Heart left ventricle (tissue), 16 donors: ENCODE results near the gene TBL1X. TPM values are rescaled to one million over a fixed set of nuclear protein-coding genes. Genes with fewer than 3 reads are reported as not detected.

Experiments
- ATAC-seq, 4 donors: fragments of 200-7000 bp; cut with Tn5 transposase; one replicate each; pipeline ENCODE4 v1.9.1; 2020 to 2022; ENCODE audit warnings: moderate library complexity in 4 of 4, mild to moderate bottlenecking in 3 of 4, moderate number of reproducible peaks in 1 of 4
- DNase-seq, 5 donors: peaks; one replicate each; pipeline ENCODE4 v3.0.0-alpha.2; 2020
- H3K27ac ChIP-seq, 12 donors: fragments of 200-600 bp; sonication (generic) in 4 of 12; one replicate each; pipeline versions ENCODE4 v1.5.0 to v1.8.0; 2016 to 2022; ENCODE audit warnings: mild to moderate bottlenecking in 2 of 12
- H3K27me3 ChIP-seq, 9 donors: fragments of 200-600 bp; sonication (generic) in 2 of 9; one replicate each; pipeline versions ENCODE4 v1.5.1 to v1.8.0; 2016 to 2022; ENCODE audit warnings: mild to moderate bottlenecking in 3 of 9
- H3K36me3 ChIP-seq, 9 donors: fragments of 200-600 bp; sonication (generic) in 2 of 9; one replicate each; pipeline versions ENCODE4 v1.5.0 to v1.8.0; 2018 to 2022; ENCODE audit warnings: mild to moderate bottlenecking in 2 of 9
- H3K4me1 ChIP-seq, 12 donors: fragments of 200-600 bp; sonication (generic) in 4 of 12; one replicate each; pipeline versions ENCODE4 v1.5.0 to v1.8.0; 2016 to 2022; ENCODE audit warnings: mild to moderate bottlenecking in 3 of 12
- H3K4me3 ChIP-seq, 12 donors: fragments of 200-600 bp; sonication (generic) in 4 of 12; one replicate each; pipeline versions ENCODE4 v1.5.0 to v1.8.0; 2017 to 2022; ENCODE audit warnings: mild to moderate bottlenecking in 9 of 12, moderate library complexity in 4 of 12
- H3K9me3 ChIP-seq, 12 donors: fragments of 200-600 bp; sonication (generic) in 4 of 12; one replicate each; pipeline versions ENCODE4 v1.5.0 to v1.8.0; 2016 to 2022; ENCODE audit warnings: mild to moderate bottlenecking in 1 of 12
- CTCF ChIP-seq, 12 donors: fragments of 200-600 bp; sonication (generic) in 4 of 12; IDR thresholded peaks; one replicate each; pipeline versions ENCODE4 v1.5.0 to v1.8.0; 2018 to 2022; ENCODE audit warnings: antibody characterized with exemption in 12 of 12, mild to moderate bottlenecking in 5 of 12
- POLR2A ChIP-seq, 2 donors: fragments of 450-650 bp; IDR thresholded peaks; one replicate each; pipeline ENCODE4 v1.6.1; 2017; ENCODE audit warnings: antibody characterized with exemption in 2 of 2, mild to moderate bottlenecking in 2 of 2, moderate library complexity in 2 of 2
- WGBS, 4 donors: extraction: QIAGEN DNeasy Blood & Tissue Kit in 2 of 4; methylation state at CpG; one replicate each; pipeline versions ENCODE4 v1.1.5 to v1.1.7; 2013 to 2018; 5-methylcytosine and 5-hydroxymethylcytosine counted together
- intact Hi-C, 10 donors: fragments of 100-400 bp; cut with DNase I; formaldehyde crosslinking; loops; one replicate each; pipeline versions ENCODE4 v1.11.1 to v1.14.2; 2022
- polyA plus RNA-seq, 2 donors: library from polyadenylated mRNA; stranded (reverse); fragments of 200-250 nt; gene quantifications; one replicate each; pipeline ENCODE4 v1.2.3, GENCODE V29; 2013
- total RNA-seq, 9 donors: library from RNA; depleted of rRNA in 2 of 9; stranded (reverse); fragments of >200 nt in 2 of 9; fragmentation: NEBNext Ultra II Directional in 3 of 9; extraction: Animal tissue kit (Norgen Biotek cat#: 25700) in 3 of 9; gene quantifications; one replicate each; pipeline versions ENCODE4 v1.1.0 to v1.2.4, GENCODE V29; 2016 to 2023
- donor health status: ischemic (EF 13 %, LVEDD 7.1; RV severe dilation, severe dysfunction).
- donor health status: healthy with polysubstance abuse.
- donor health status: DM: no; HTN: yes; CAD: no.
- donor health status: DM: no; HTN: no; CAD: no.
- donor health status: ischemic (EF 25% LVEDD 6.9; RV normal size, moderate dysfunction).
- donor health status: ischemic (EF 25% LVEDD 5.7; RV mildly dilated, moderate dysfunction).
- donor health status: healthy.
- donor health status: DM: yes; HTN: yes; CAD: no.
- donor health status: ischemic (EF 35%, LVEDD 5.7; RV mildly dilated, moderate dysfunction).
- donor health status: nonischemic (EF 11% LVEDD 7.7; RV severe dilation, severe dysfunction).
- donor health status: DM: yes; HTN: yes; CAD: no.
- donor health status: PGD.
- donor health status: ischemic (EF 29% LVEDD 5.4; RV normal size, mild dysfunction).
- donor health status: nonischemic (EF 23%, LVEDD 6.1; RV moderate dilation, normal function).

Gene TBL1X
- total and polyA plus RNA-seq, 11 donors, result 2.4 to 30.7 (median 9.7) TPM

- Histone ChIP-seq H3K27me3 (peaks cover 0 to 4% (median 0%) of the 10 kb centered on the region in 9 donors), H3K9me3 (peaks cover 0 to 28% (median 5%) of the 10 kb centered on the region in 12 donors), H3K36me3 (no peaks in the 10 kb centered on the region), H3K27ac (no peak overlapping the region), H3K4me3 (no peak overlapping the region), H3K4me1 (no peaks in the 10 kb centered on the region)
- ATAC-seq (no peak), DNase-seq (no peak)
- TF ChIP-seq CTCF (IDR thresholded peaks at IDR 0.05) (no peak), POLR2A (IDR thresholded peaks at IDR 0.05) (no peak)
- intact Hi-C loops, result no loop called here
- WGBS, 4 donors, result 65 to 84% (median 75%) methylated on average over 5 of the region's 5 CpGs
Observed at GRCh38 chrX:9729171-9729885, 264.5 kb downstream of the TBL1X start.

- intact Hi-C loops, result no loop called here
- ATAC-seq (no peak), DNase-seq (no peak)
- TF ChIP-seq CTCF (IDR thresholded peaks at IDR 0.05), result no peak
- TF ChIP-seq POLR2A (IDR thresholded peaks at IDR 0.05), result no peak
- Histone ChIP-seq H3K36me3 (no peaks in the 10 kb centered on the region), H3K4me3 (no peak overlapping the region), H3K27me3 (peaks cover 0 to 4% (median 0%) of the 10 kb centered on the region in 9 donors), H3K27ac (no peak overlapping the region), H3K4me1 (no peaks in the 10 kb centered on the region), H3K9me3 (peaks cover 0 to 23% (median 5%) of the 10 kb centered on the region in 12 donors)
- WGBS, 4 donors, result 88 to 94% (median 92%) methylated on average over 2 to 3 of the region's 3 CpGs
Observed at GRCh38 chrX:9730078-9730477, 265.2 kb downstream of the TBL1X start.

GRCh38 chrX:9730752-9731151 lies 265.9 kb downstream of the TBL1X start:
- H3K27ac ChIP-seq, result no peak overlapping the region
- DNase-seq (no peak), ATAC-seq (no peak)
- H3K4me1 ChIP-seq, result no peaks in the 10 kb centered on the region
- no peak overlapping the region for H3K4me3 ChIP-seq
- intact Hi-C loops, result no loop called here
- peaks cover 0 to 4% (median 0%) of the 10 kb centered on the region in 9 donors for H3K27me3 ChIP-seq
- no peaks in the 10 kb centered on the region for H3K36me3 ChIP-seq
- H3K9me3 ChIP-seq, result peaks cover 0 to 23% (median 5%) of the 10 kb centered on the region in 12 donors
- WGBS, 4 donors, result 67 to 81% (median 73%) methylated on average over 1 of the region's 1 CpG
- TF ChIP-seq POLR2A (IDR thresholded peaks at IDR 0.05) (no peak), CTCF (IDR thresholded peaks at IDR 0.05) (no peak)

GRCh38 chrX:9737363-9737762 lies 272.5 kb downstream of the TBL1X start:
- TF ChIP-seq CTCF (IDR thresholded peaks at IDR 0.05) (no peak), POLR2A (IDR thresholded peaks at IDR 0.05) (no peak)
- intact Hi-C loops, result no loop called here
- Histone ChIP-seq H3K4me3 (no peak overlapping the region), H3K27me3 (no peaks in the 10 kb centered on the region), H3K9me3 (peaks cover 0 to 6% (median 0%) of the 10 kb centered on the region in 12 donors), H3K4me1 (no peaks in the 10 kb centered on the region), H3K36me3 (no peaks in the 10 kb centered on the region), H3K27ac (no peak overlapping the region)
- ATAC-seq, result no peak
- DNase-seq, result no peak
- 67 to 78% (median 74%) methylated on average over 7 of the region's 7 CpGs for WGBS, 4 donors
